CD4-positive, alpha-beta T cell treated with Interleukin-2 at 100 ng/mL for 4 hours (primary cell): ENCODE measurements around the gene BSCL2.
"Not testable (repeated sequence)": the region's sequence is repeated elsewhere in the genome, so short reads cannot be mapped to it uniquely, and the experiment has no call there.

ENCODE experiments used
- DNase-seq: peaks from one replicate; pipeline ENCODE4 v3.0.0-alpha.2; 2020; ENCODE audit warnings: low spot score

BSCL2 gene

DNA sequence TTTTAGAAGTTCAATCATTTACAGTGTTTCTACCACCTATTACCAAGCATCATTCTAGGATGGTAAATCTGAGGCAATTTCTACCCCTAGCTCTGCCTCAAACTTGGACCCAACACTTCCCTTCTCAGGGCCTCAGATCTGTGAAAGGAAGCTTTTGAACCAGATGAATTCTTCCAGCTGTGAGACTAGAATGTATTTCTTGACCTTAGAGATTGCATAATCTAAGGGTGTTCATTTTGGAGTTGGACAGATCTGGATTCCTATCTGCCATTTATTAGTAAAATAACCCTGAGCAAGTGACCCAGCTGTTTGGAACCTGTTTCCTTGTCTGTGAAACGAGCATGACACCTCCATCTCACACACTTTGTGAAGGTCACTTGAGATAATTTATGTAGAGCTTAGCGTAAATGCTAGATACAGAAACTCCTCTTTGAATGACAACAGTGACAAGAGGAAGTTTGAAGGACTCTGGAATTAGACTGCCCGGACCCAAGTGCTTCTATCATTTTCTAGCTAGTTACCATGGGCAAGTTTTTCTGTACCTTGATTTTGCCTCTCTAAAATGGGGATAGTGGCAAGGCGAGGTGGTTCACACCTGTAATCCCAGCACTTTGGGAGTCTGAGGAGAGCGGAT, 50.3 kb downstream of the BSCL2 start:
- DNase-seq, result no peak

DNA sequence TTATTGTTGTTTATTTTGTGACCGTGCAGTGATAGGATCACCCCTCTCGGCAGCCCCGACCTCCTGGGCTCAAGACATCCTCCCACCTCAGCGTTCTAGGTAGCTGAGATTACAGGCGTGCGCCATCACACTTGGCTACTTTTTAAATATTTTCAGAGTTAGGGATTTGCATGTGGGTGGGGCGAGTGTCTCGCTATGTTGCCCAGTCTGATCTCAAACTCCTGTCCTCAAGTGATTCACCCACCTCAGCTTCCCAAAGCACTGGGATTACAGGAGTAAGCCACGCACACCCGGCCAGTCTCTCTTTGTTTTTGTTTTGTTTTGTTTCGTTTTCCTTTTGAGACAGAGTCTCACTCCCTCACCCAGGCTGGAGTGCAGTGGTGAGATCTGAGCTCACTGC, 52.9 kb downstream of the BSCL2 start:
- no peak for DNase-seq

DNA sequence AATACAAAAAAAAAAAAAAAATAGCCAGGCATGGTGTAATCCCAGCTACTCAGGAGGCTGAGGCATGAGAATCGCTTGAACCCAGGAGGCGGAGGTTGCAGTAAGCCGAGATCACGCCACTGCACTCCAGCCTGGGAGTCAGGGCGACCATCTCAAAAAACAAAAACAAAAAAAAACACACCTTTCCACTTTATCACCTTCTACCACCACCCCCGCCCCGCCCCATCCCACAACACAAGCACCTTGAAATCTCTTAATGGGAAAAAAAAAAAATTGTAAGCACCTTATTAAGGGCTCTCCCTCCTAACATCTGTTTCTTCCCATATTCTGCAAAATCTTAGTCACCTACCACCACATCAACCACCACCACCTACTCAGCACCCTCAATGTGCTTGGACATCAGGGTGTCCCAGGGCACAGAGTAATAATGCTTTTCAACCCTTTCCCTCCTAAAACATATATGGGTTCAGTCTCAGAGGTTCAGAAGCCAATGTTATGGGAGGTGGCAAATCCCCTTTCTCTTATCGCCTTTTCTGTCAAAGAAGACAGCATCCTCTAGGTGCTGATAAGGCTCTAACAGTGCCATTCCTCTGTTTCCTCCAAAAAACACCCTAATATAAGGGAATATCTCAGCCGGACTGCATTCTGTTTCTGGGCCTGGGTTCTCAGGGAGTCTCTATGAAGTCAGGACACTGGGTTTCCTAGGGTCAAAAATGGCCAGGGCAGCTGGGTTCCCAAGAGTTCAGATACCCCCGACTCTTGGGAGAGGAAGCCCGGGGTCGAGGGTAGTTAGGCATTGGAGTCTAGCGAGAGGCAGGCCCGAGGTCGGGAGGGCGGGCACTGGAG, 54.8 kb downstream of the BSCL2 start:
- DNase-seq, result peak; percentile 77

DNA sequence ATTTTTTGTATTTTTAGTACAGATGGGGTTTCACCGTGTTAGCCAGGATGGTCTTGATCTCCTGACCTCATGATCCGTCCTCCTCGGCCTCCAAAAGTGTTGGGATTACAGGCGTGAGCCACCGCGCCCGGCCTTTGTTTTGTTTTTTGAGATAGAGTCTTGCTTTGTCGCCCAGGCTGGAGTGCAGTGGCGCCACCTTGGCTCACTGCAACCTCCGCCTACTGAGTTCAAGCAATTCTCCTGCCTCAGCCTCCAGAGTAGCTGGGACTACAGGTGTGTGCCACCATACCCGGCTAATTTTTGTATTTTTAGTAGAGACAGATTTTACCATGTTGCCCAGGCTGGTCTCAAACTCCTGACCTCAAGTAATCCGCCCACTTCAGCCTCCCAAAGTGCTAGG, 56.9 kb downstream of the BSCL2 start:
- DNase-seq, result not testable (repeated sequence)

DNA sequence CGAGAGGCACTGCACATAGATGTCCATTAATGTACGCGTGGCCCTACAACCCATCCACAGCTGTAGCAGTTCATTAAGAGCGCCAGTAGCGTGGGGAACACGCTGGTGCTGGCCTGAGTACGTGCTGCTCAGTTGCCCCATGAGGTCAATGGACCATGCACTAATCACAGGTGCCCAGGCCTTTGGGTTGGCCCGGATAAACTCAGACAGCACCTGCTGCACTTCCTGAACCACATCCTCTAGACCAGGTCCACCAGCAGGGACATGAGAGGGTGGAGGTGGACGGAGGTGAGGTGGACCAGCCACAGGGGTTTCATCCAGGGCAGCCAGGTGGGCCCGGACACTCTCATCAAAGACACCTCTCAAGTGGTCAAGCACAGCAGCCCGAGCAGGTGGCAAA, 57.7 kb downstream of the BSCL2 start:
- DNase-seq, result no peak

DNA sequence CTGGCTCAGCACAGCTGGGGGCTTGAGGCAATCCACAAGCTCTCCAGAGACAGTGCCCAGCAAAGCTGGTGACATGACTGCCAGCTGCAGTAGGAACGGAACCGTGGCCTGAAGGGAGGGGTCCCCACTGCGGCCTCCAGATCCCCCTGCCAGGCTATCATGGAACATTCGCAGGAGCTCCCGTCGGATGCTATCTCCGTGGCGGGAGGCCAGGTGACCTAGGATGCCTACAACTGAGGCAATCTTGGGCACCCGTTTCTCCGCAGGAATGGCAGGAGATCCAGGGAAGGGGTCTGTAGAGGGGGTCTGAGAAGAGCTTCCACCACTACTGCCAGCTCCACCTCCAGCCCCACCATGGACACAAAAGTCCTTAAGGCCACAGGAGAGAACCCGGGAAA, 58.3 kb downstream of the BSCL2 start:
- no peak for DNase-seq

DNA sequence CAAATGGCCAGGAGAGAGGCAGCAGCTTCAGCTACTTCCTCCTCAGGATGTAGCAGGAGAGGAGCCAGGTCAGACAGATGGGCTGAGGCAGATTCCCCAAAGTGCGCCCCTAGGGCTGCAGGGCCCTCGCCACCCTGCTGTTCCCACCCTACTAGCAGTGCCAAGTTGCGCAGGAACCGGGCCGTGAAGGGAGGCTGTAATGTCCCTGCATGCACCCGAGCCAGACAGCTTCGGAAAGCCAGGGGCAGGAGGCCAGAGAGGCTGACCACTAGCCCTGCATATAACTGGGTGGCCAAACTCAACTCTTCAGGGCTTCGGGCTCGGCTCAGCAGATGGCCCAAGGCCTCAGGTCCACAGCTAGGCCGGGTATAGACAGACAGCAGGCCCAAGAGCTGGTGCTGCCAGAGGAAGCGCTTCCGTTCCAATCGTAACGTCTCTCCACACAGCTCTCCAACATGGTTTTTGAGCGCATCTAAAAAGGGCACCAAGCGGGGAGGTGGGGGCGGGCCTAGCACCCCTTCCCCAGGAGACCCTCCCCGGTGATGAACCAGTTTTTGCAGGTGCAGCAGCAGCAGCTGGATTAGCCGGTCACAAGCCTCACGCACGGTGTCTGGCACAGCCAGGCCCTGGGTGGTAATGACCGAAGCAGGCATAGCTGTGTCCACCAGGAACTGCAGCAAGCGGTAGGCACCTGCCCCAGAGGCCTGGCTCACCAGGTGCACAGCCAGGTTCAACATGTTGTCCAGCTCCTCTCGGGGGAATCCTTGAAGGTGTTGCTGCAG, 58.8 kb downstream of the BSCL2 start:
- no peak for DNase-seq

DNA sequence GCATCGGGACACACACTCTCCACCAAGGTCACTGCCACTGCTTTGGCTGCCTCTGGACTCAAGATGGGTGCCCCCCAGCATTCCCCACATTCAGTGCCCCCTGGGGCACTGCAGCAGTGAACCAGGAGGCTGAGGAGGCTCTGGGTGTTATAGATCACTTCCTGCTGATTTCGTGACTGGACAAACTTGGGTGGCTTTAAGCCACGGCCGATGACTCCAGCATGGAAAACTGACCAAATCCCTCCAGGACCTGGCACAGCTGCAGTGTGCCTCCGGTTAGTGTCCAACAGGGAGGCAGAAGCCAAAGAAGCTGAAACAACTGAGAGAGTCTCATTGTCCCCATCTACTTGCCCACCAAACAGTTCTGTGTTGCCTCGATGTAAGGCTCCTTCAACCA, 59.6 kb downstream of the BSCL2 start:
- DNase-seq, result no peak

DNA sequence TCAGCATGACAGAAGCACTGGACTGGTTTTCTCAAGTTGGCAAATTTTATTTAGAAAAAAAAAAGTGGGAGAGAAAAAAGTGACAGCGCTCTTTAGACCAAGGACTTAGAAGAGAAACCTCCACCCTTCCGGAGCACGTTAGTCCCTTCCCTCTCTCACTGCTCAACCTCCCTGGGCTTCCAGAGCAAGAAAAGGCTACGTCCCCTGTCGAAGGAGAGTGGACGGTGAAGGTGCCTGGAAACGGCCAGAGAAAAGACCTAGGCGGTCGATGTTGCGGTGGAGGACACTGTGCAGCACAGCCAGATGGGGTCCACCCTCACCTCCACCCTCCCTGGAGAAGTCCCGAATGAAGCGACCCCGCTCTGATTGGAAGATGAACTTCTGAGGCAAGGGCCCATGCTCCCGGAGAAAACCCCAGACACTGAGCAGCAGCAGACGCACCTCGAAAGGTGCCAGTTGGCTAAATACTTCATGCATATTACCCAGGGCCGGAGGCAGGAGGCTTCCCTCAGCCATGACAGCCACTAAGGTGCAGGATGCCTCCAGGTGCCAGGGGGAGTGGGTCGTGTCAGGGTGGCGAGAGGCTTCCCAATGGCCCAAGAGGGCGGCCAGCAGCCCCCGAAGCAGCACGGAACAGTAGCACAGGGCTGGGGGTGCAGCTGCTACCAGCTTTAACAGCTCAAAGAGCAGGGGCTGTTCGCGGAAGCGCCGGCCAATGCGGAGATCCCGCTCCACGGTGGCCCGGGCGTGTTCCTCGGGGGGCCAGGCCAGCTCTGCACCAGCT, 60.2 kb downstream of the BSCL2 start:
- no peak for DNase-seq

DNA sequence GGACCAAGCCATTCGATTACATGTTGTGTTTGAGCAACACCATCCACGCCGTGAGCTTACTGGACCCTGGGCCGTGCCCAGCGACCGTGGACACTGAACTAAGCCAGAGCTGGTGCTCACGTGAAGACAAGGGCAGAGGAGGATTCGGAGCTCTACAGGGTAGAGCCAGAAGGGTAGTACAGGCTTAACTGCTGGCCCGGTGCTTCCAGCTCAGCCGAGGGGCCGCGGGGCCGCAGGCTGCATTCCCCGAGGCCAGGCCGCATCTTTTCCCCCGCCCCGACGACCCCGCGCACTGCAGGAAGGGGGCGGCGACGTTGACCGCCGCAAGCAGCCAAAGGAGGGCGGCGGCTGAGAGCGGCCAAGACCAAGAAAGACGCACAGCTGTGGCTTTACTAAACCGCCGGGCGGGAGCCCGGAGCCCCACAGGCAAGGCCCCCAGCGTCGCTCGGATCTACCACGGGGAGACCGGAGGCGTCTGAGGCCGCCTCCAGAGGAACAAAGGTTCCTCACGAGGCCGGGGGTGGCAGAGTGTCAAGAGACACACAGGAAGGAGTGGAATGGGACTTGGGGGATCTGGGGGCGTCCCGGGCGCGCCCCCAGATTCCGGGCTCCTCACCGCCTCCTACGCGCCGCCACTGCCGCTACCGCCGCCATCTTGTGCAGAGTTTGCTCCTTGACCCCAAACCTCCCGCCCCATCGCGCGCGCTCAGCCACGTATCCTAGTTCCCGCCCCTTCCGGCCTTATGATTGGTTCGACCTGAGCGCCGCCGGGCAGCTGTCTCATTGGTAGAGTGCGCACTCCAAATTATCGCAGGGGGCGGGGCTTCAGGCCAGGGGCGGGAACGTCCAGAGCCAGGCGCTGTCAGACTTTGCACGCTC, 61.0 kb downstream of the BSCL2 start, which contains the start of gene GANAB:
Gene GANAB, minus strand, starts transcription at position 668 of the 879 bp plus-strand sequence. Its CDS starts 14 bp downstream, at position 654.
- DNase-seq, result peak; percentile 99

DNA sequence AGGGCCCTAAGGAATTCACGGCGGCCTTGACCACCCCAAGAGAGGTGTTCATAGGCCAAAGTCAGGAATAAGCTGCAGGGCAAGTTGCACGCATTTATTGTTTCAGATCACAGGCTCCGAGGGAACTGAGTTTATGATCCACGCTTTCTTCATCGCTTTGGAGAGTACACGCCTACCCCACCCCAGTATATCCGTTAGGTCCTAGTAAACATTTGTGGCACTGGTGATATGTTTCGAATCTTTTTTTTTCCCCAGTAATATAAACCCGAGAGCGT, 61.6 kb downstream of the BSCL2 start:
- no peak for DNase-seq

DNA sequence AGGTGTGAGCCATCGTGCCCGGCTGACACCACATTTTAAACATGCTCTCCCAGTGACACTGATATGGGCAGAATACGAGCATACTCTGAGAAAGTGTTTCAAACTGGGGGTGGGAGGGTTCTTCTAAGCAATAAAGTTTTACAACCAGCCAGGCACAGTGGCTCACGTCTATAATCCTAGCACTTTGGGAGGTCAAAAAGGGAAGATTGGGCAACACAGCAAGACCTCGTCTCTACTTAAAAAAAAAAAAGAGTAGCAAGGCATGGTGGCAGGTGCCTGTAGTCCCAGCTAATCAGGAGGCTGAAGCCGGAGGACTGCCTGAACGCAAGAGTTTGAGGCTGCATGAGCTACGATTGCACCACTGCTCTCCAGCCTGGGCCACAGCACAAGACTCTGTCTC, 63.0 kb downstream of the BSCL2 start:
- no peak for DNase-seq
